Gastroesophageal sphincter (tissue), 3 donors: ENCODE results near the gene TRABD2B.

Experiments
- CTCF ChIP-seq, 4 experiments: fragments of 200-600 bp in 2 of 4; fragments of 450-650 bp in 2 of 4; sonication (generic) in 1 of 4; IDR thresholded peaks; one replicate each; pipeline ENCODE4 v1.5.1; 2017 to 2019; ENCODE audit warnings: antibody characterized with exemption in 4 of 4, mild to moderate bottlenecking in 2 of 4, moderate library complexity in 2 of 4
- EP300 ChIP-seq: sonication (generic); formaldehyde crosslinking; IDR thresholded peaks from one replicate; pipeline ENCODE4 v1.6.1; 2017; ENCODE audit warnings: antibody characterized with exemption, mild to moderate bottlenecking
- POLR2A ChIP-seq, 2 donors: fragments of 450-650 bp; IDR thresholded peaks; one replicate each; pipeline ENCODE4 v1.6.1; 2017; ENCODE audit warnings: antibody characterized with exemption in 2 of 2, mild to moderate bottlenecking in 2 of 2, moderate library complexity in 1 of 2
- POLR2AphosphoS5 ChIP-seq: sonication (generic); formaldehyde crosslinking; IDR thresholded peaks from one replicate; pipeline ENCODE4 v1.6.1; 2017; ENCODE audit warnings: antibody characterized with exemption

GRCh38 chr1:47725000-47725473, 272.1 kb downstream of the TRABD2B start:
- TF ChIP-seq POLR2A (IDR thresholded peaks at IDR 0.05) (no peak), EP300 (no peak), CTCF (IDR thresholded peaks at IDR 0.05) (peak in 1 of 4 experiments; percentile 27), POLR2AphosphoS5 (no peak)
